ENCODE measurements around the gene UBE2E2.

Gene UBE2E2

DNA sequence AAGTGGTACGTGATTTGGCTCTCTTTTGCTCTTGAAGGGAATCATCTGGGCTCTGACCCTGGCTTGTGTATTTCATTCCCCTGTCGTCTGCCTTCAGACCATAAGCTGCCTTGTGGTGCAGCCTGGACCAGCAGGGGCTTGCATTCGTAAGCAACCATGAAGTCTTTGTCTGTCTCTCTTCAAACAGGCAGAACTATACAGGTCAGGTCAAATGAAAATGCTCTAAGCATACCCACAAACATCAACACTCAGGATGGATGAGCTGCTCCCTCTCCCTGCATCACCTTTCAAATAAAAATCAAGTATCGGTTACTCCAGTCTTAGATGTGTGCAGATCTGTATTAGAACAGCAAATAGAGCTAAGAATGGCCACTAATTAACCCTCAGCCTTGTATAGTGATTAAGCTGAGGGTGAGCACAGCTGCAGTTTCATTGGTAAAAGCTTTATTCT lies 334.0 kb downstream of the UBE2E2 start:
- TF ChIP-seq, protein P1, sequence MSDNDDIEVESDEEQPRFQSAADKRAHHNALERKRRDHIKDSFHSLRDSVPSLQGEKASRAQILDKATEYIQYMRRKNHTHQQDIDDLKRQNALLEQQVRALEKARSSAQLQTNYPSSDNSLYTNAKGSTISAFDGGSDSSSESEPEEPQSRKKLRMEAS (IDR thresholded peaks at IDR 0.05), result no peak
- no peak for TF ChIP-seq FOXM1 (IDR thresholded peaks at IDR 0.05; ENCODE audit: borderline replicate concordance, low read depth)
- no peak for TF ChIP-seq EGR1 (IDR thresholded peaks at IDR 0.05)
- TF ChIP-seq TAF1 (IDR thresholded peaks at IDR 0.05; ENCODE audit: low read depth), result no peak
- TF ChIP-seq, protein P2, sequence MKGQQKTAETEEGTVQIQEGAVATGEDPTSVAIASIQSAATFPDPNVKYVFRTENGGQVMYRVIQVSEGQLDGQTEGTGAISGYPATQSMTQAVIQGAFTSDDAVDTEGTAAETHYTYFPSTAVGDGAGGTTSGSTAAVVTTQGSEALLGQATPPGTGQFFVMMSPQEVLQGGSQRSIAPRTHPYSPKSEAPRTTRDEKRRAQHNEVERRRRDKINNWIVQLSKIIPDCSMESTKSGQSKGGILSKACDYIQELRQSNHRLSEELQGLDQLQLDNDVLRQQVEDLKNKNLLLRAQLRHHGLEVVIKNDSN (IDR thresholded peaks at IDR 0.05), result no peak
- no peak for TF ChIP-seq ZBTB7A (IDR thresholded peaks at IDR 0.05; ENCODE audit: low read depth)

DNA sequence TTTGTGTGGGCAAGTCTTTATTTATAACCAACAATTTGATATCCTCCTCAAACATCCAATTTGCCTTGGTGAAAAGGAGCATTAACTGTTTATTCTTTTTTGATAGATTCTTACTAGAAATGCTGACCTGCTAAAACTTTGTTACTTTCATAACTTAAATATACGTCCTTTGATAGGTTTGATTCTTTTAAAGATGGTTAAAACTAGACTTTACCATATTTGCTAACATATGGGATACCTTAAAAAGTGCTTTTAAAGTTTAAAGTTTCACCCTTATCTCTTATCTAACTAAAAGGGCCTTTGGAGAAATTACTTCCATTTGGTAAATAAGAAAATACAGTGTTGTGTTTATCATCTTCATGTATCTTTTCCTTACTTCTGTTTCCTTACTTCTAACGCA lies 336.1 kb downstream of the UBE2E2 start:
- TF ChIP-seq, protein P2 (IDR thresholded peaks at IDR 0.05), result no peak
- TF ChIP-seq EP300 (IDR thresholded peaks at IDR 0.05; ENCODE audit: borderline replicate concordance), result no peak
- TF ChIP-seq, protein P3, sequence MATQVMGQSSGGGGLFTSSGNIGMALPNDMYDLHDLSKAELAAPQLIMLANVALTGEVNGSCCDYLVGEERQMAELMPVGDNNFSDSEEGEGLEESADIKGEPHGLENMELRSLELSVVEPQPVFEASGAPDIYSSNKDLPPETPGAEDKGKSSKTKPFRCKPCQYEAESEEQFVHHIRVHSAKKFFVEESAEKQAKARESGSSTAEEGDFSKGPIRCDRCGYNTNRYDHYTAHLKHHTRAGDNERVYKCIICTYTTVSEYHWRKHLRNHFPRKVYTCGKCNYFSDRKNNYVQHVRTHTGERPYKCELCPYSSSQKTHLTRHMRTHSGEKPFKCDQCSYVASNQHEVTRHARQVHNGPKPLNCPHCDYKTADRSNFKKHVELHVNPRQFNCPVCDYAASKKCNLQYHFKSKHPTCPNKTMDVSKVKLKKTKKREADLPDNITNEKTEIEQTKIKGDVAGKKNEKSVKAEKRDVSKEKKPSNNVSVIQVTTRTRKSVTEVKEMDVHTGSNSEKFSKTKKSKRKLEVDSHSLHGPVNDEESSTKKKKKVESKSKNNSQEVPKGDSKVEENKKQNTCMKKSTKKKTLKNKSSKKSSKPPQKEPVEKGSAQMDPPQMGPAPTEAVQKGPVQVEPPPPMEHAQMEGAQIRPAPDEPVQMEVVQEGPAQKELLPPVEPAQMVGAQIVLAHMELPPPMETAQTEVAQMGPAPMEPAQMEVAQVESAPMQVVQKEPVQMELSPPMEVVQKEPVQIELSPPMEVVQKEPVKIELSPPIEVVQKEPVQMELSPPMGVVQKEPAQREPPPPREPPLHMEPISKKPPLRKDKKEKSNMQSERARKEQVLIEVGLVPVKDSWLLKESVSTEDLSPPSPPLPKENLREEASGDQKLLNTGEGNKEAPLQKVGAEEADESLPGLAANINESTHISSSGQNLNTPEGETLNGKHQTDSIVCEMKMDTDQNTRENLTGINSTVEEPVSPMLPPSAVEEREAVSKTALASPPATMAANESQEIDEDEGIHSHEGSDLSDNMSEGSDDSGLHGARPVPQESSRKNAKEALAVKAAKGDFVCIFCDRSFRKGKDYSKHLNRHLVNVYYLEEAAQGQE (IDR thresholded peaks at IDR 0.05; ENCODE audit: low read depth), result no peak
- no peak for TF ChIP-seq TEAD4 (IDR thresholded peaks at IDR 0.05)
- TF ChIP-seq EGR1 (IDR thresholded peaks at IDR 0.05), result no peak
- TF ChIP-seq TAF1 (IDR thresholded peaks at IDR 0.05; ENCODE audit: low read depth), result no peak
- TF ChIP-seq RAD21 (IDR thresholded peaks at IDR 0.05; ENCODE audit: low read depth), result no peak
- no peak for TF ChIP-seq CEBPB (IDR thresholded peaks at IDR 0.05)
- no peak for TF ChIP-seq ZBTB7A (IDR thresholded peaks at IDR 0.05; ENCODE audit: low read depth)
- no peak for TF ChIP-seq CREB1 (IDR thresholded peaks at IDR 0.05; ENCODE audit: low read depth)
- TF ChIP-seq FOXM1 (IDR thresholded peaks at IDR 0.05; ENCODE audit: borderline replicate concordance, low read depth), result no peak
- no peak for TF ChIP-seq NFIC (IDR thresholded peaks at IDR 0.05)
- no peak for TF ChIP-seq TCF12 (IDR thresholded peaks at IDR 0.05; ENCODE audit: low read depth)
- no peak for TF ChIP-seq YY1 (IDR thresholded peaks at IDR 0.05; ENCODE audit: low read depth)
- TF ChIP-seq, protein P1 (IDR thresholded peaks at IDR 0.05), result no peak

DNA sequence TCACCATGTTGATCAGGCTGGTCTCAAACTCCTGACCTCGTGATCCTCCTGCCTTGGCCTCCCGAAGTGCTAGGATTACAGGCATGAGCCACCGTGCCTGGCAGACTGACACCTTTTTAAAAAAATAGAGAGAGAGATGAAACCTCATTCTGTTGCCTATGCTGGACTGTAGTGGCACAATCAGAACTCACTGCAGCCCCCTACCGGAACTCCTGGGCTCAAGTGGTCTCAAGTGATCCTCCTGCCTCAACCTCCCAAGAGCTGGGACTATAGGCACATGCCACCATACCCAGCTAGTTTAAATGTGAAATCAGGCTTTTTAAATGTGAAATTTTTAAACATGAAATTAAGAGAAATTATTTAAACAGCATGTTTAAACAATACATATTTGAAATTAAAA lies 337.5 kb downstream of the UBE2E2 start:
- TF ChIP-seq, protein P2 (IDR thresholded peaks at IDR 0.05), result no peak
- TF ChIP-seq RAD21 (IDR thresholded peaks at IDR 0.05; ENCODE audit: low read depth) (no peak), TEAD4 (IDR thresholded peaks at IDR 0.05) (no peak), TAF1 (IDR thresholded peaks at IDR 0.05; ENCODE audit: low read depth) (no peak), TCF12 (IDR thresholded peaks at IDR 0.05; ENCODE audit: low read depth) (no peak), ZBTB7A (IDR thresholded peaks at IDR 0.05; ENCODE audit: low read depth) (no peak), EGR1 (IDR thresholded peaks at IDR 0.05) (no peak), CREB1 (IDR thresholded peaks at IDR 0.05; ENCODE audit: low read depth) (no peak), FOXM1 (IDR thresholded peaks at IDR 0.05; ENCODE audit: borderline replicate concordance, low read depth) (no peak), CEBPB (IDR thresholded peaks at IDR 0.05) (no peak), YY1 (IDR thresholded peaks at IDR 0.05; ENCODE audit: low read depth) (no peak)
- TF ChIP-seq, protein P1 (IDR thresholded peaks at IDR 0.05), result no peak
- TF ChIP-seq, protein P3 (IDR thresholded peaks at IDR 0.05; ENCODE audit: low read depth), result no peak

DNA sequence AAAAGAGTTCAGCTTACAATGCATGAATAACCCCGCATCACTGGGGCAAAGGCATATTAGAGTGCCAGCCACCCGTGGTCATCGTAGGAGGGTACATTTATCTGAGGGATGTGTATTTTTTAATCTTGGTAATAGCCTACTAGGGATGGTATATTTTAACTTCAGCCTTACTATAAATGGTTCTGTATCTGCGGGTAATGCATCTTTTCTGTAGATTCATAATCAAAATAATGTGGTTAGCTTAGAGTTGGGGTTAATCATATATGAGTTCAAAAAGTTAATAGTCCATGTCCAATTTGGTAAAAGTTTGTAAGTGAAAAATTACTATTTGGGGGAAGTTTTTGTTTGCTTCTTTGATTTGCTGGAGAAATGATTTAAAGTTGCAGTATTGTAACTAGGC lies 339.0 kb downstream of the UBE2E2 start:
- no peak for TF ChIP-seq CREB1 (IDR thresholded peaks at IDR 0.05; ENCODE audit: low read depth)
- TF ChIP-seq TAF1 (IDR thresholded peaks at IDR 0.05; ENCODE audit: low read depth), result no peak
- TF ChIP-seq ZBTB7A (IDR thresholded peaks at IDR 0.05; ENCODE audit: low read depth), result no peak
- no peak for TF ChIP-seq CEBPB (IDR thresholded peaks at IDR 0.05)
- no peak for TF ChIP-seq YY1 (IDR thresholded peaks at IDR 0.05; ENCODE audit: low read depth)
- TF ChIP-seq, protein P2 (IDR thresholded peaks at IDR 0.05), result no peak
- TF ChIP-seq EP300 (IDR thresholded peaks at IDR 0.05; ENCODE audit: borderline replicate concordance), result no peak
- no peak for TF ChIP-seq TCF12 (IDR thresholded peaks at IDR 0.05; ENCODE audit: low read depth)
- no peak for TF ChIP-seq NFIC (IDR thresholded peaks at IDR 0.05)
- TF ChIP-seq, protein P1 (IDR thresholded peaks at IDR 0.05), result no peak
- TF ChIP-seq FOXM1 (IDR thresholded peaks at IDR 0.05; ENCODE audit: borderline replicate concordance, low read depth), result no peak
- TF ChIP-seq TEAD4 (IDR thresholded peaks at IDR 0.05), result no peak
- no peak for TF ChIP-seq RAD21 (IDR thresholded peaks at IDR 0.05; ENCODE audit: low read depth)
- TF ChIP-seq, protein P3 (IDR thresholded peaks at IDR 0.05; ENCODE audit: low read depth), result no peak
- TF ChIP-seq EGR1 (IDR thresholded peaks at IDR 0.05), result no peak

All from Ishikawa (cell line).